PFSK-1 (cell line): ENCODE data around the gene C1orf210.

Source experiments
- FOXP2 ChIP-seq: optimal IDR thresholded peaks from 2 replicates; pipeline ENCODE3; 2011; ENCODE audit warnings: borderline replicate concordance, control low read depth, inconsistent platforms; ENCODE audit not compliant: insufficient read depth; ENCODE audit errors: extremely low read length, extremely low read depth
- POLR2AphosphoS5 ChIP-seq: IDR thresholded peaks from 2 replicates; pipeline ENCODE4 v1.6.1; 2012; ENCODE audit warnings: low read depth, mild to moderate bottlenecking, control low read depth, low read length, moderate library complexity
- REST ChIP-seq, 2 experiments: IDR thresholded peaks; 2 replicates each; pipeline versions ENCODE4 v1.6.1 to v1.8.0; 2011 to 2012; ENCODE audit warnings: low read depth in 2 of 2, low read length in 2 of 2, control low read depth in 1 of 2, inconsistent platforms in 1 of 2, mild to moderate bottlenecking in 1 of 2, moderate library complexity in 1 of 2; ENCODE audit not compliant: insufficient read depth in 1 of 2
- SIN3A ChIP-seq: IDR thresholded peaks from 2 replicates; pipeline ENCODE4 v1.6.1; 2012; ENCODE audit warnings: mild to moderate bottlenecking, low read length, moderate library complexity, borderline replicate concordance; ENCODE audit not compliant: insufficient read depth
- TAF1 ChIP-seq: IDR thresholded peaks from 2 replicates; pipeline ENCODE4 v1.6.1; 2012; ENCODE audit warnings: low read length, control low read depth, borderline replicate concordance; ENCODE audit not compliant: insufficient read depth

C1orf210 gene

GRCh38 chr1:43286533-43286932 lies 1.2 kb upstream of the C1orf210 start:
- TF ChIP-seq SIN3A (no peak), TAF1 (no peak)

DNA sequence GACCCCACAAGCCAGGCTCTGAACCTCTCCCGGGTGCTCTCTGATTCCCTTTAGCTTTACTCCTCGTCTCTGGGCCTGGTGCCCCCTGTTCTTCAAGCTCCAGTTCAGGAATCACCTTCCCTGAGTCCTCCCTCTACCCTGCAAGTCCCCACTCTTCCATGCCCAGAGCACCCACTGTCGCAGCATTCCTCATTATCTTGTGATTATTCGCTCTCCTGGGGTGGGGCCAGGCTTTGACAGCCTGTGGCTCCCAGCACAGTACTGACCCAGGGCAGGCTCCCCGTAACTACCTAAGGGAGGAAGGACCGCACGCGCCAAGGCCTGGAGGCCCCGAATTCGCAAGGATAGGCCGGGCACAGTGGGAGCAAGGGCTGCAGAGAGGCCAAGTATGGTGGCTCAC lies 734 bp upstream of the C1orf210 start:
- TF ChIP-seq FOXP2 (no peak), POLR2AphosphoS5 (no peak), SIN3A (no peak), REST (IDR thresholded peaks at IDR 0.05; ENCODE audit: insufficient read depth in 1 of 2, low read depth in 2 of 2, low read length in 2 of 2) (no peak), TAF1 (no peak)

DNA sequence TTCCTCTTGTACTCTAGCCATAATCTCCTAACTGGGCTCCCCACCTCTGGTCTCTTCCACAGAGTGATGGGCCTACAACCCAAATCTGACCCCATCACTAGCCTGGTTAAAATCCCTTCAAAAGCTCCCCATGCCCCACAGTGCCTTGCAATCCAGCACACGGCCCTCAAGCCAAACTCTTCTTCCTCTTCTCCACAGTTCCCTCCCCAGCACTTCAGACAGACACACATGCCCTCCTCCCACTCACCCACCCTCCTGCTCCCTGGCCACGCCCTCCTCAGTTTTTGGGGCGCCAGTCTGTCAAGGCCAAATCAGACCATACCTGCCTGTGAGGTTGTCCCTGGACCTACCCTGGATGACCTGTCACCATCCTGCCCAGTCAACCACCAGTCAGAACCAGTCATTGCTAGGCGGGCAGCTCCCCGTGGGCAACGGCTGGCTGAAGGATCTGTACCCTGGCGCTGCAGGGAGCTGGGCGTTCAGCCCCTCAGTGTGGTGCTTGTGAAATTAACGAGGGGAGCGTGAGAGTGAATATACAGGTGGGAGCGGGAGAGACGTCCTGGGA lies 753 bp downstream of the C1orf210 start:
- TF ChIP-seq SIN3A: no peak
- TF ChIP-seq REST (IDR thresholded peaks at IDR 0.05; ENCODE audit: insufficient read depth in 1 of 2, low read depth in 2 of 2, low read length in 2 of 2): no peak
- TF ChIP-seq FOXP2: no peak
- TF ChIP-seq POLR2AphosphoS5: no peak
- TF ChIP-seq TAF1: no peak

DNA sequence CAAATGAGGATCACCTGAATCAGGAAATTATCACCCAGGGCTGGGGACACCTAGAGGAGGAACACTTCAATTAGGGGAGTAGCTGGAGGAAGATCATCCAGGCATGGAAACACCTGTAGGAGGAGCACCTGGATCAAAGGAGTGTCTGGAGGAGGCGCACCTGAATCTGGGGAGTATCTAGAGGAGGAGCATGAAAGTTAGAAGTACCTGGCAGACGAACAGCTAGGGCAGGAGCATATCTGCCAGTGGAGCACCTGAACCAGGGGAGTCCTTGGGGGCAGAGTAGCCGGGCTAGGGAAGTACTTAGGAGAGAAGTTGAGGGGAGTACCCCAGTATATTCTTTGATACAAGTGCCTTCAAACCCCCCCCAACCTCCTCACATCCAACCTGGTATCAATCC lies 1.3 kb downstream of the C1orf210 start:
- TF ChIP-seq SIN3A (no peak), REST (IDR thresholded peaks at IDR 0.05; ENCODE audit: insufficient read depth in 1 of 2, low read depth in 2 of 2, low read length in 2 of 2) (no peak), TAF1 (no peak), POLR2AphosphoS5 (no peak), FOXP2 (no peak)

- no peak for TF ChIP-seq TAF1
- TF ChIP-seq FOXP2: no peak
- no peak for TF ChIP-seq REST (IDR thresholded peaks at IDR 0.05; ENCODE audit: insufficient read depth in 1 of 2, low read depth in 2 of 2, low read length in 2 of 2)
- TF ChIP-seq SIN3A: no peak
- no peak for TF ChIP-seq POLR2AphosphoS5
These were observed 2.9 kb downstream of the C1orf210 start for GRCh38 chr1:43282220-43283195.
